GM12873 (cell line): ENCODE results near the gene SMIM11.
"Not testable (repeated sequence)": the region's sequence is repeated elsewhere in the genome, so short reads cannot be mapped to it uniquely, and the experiment has no call there.

Source experiments
- CTCF ChIP-seq: IDR thresholded peaks from 2 replicates; pipeline ENCODE4 v1.5.1; 2012; ENCODE audit warnings: low read depth, mild to moderate bottlenecking, moderate library complexity, low read length, control low read depth; ENCODE audit not compliant: insufficient read depth; ENCODE audit errors: missing control alignments

The SMIM11 gene

GRCh38 chr21:34363733-34364132 lies 11.6 kb upstream of the SMIM11 start, which contains the start of gene KCNE2:
TSS of gene KCNE2 (plus strand) at chr21:34364006. CDS start at chr21:34370479, 6,473 bp downstream.
- TF ChIP-seq CTCF = no peak

DNA sequence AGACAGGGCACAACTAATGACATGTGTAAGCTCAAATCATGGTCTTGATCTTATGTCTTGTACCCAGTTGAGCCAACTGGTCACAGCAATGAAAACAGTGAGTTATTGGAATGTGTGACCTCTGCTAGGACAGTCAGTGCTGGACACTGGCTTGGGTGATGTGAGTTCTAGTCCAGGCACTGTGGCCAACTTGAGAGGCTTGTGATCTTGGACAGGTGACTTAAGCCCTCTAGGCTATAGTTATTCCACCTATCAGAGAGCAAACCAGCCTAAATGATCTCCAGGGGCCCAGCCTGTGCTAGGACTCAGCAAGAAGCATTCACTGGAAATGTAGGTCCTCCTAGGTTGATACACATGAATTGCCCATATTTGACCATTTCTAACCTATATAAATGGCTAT lies 10.4 kb upstream of the SMIM11 start:
- TF ChIP-seq CTCF = no peak

GRCh38 chr21:34365809-34366208 lies 9.5 kb upstream of the SMIM11 start:
- TF ChIP-seq CTCF = no peak

GRCh38 chr21:34367320-34367935 lies 7.9 kb upstream of the SMIM11 start:
- peak; percentile 66 for TF ChIP-seq CTCF

DNA sequence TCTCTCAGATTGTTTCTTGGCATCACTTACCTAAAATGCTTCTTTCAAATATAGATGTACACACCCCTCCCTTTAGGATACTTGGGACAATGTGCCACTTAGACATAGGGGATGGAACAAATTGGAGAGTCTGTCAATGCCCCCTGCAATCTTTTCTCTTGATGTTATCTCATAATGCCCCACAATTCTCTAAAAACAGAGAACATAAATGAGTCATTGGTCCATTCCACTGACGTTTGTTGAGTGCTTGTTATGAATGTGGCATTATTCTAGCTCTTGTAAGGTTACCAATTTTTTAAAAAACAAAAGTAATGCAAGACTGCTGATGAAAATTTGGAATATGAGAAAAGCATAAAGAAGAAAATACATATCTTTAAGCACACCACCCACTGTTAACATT lies 5.6 kb upstream of the SMIM11 start:
- TF ChIP-seq CTCF = no peak

DNA sequence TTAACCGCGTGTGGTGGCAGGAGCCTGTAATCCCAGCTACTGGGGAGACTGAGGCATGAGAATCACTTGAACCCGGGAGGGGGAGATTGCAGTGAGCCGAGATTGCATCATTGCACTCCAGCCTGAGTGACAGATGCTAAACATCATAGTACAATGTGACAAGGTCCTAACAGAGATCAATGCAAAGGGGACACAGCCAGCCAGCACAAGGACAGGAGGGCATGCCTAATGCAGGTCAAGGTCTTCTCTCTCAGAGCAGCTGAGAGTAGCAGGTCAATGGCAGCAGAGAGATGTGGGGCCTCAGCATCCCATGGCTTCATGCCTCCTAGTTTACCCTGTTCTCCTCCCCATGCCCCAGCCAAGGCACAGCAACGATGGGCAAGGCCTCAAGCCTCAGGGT lies 3.0 kb upstream of the SMIM11 start:
- TF ChIP-seq CTCF = no peak

DNA sequence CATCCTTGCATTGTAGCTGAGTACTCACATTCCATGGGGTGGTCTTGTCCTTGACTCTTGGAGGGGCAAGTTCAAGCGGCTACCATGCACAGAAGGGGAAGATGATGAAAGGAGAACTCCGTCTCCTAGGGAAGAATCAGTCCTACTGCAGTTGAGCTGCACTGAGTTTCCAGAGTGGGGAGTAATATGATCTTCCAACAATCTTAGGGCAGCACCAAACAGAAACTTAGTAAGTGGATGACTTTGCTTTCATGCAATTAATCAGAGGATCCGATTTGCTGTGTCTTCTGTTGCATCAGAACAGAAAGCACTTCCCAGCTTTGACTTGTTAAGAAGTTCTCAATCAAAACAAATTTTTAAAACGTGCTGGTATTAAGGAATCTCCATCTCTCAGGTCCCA lies 48.5 kb downstream of the SMIM11 start, which contains the start of gene SMIM34:
SMIM34 (minus strand) TSS at position 147 of the 400 bp plus-strand sequence; CDS start at position 35, 112 bp downstream.
- TF ChIP-seq CTCF = not testable (repeated sequence)
